SK-N-SH (cell line): ENCODE data around the gene NRF1.

Experiments
- FOXM1 ChIP-seq: IDR thresholded peaks from 2 replicates; pipeline ENCODE4 v1.4.0; 2012; ENCODE audit warnings: low read depth, mild to moderate bottlenecking
- SMC3 ChIP-seq: IDR thresholded peaks from 2 replicates; pipeline ENCODE4 v1.6.1; 2012; ENCODE audit warnings: low read depth, low read length, improper control_type of control experiment
- TF ChIP-seq, protein P1 (sequence below): fragments of 200-600 bp; sonication (generic); IDR thresholded peaks from 2 replicates; pipeline ENCODE4 v1.6.1; 2017; ENCODE audit warnings: antibody characterized with exemption, mild to moderate bottlenecking, moderate library complexity
- TF ChIP-seq, protein P2 (sequence below): IDR thresholded peaks from 2 replicates; pipeline ENCODE4 v1.6.1; 2012; ENCODE audit warnings: mild to moderate bottlenecking, low read depth, low read length, moderate library complexity

DNA sequence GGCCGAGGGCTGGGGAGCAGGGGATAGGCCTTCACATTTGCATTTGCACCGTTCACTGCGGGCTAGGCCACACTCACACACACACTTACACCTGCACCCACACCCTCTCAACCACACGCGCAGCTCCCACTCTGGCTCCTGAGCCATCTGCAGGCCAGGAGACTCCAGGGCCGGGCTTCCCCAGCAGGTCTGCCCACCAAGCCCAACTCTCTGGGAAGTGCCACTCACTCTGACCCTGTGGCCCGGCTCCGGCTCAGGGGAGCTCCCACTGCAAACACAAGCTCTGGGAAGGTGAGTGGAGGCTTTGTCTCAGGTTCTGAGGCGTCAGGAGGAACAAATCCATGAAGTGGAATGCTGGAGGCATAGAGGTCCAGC, 157.9 kb downstream of the NRF1 start:
- TF ChIP-seq, protein P1, sequence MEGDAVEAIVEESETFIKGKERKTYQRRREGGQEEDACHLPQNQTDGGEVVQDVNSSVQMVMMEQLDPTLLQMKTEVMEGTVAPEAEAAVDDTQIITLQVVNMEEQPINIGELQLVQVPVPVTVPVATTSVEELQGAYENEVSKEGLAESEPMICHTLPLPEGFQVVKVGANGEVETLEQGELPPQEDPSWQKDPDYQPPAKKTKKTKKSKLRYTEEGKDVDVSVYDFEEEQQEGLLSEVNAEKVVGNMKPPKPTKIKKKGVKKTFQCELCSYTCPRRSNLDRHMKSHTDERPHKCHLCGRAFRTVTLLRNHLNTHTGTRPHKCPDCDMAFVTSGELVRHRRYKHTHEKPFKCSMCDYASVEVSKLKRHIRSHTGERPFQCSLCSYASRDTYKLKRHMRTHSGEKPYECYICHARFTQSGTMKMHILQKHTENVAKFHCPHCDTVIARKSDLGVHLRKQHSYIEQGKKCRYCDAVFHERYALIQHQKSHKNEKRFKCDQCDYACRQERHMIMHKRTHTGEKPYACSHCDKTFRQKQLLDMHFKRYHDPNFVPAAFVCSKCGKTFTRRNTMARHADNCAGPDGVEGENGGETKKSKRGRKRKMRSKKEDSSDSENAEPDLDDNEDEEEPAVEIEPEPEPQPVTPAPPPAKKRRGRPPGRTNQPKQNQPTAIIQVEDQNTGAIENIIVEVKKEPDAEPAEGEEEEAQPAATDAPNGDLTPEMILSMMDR, result no peak
- TF ChIP-seq FOXM1 (no peak), SMC3 (no peak)
- TF ChIP-seq, protein P2, sequence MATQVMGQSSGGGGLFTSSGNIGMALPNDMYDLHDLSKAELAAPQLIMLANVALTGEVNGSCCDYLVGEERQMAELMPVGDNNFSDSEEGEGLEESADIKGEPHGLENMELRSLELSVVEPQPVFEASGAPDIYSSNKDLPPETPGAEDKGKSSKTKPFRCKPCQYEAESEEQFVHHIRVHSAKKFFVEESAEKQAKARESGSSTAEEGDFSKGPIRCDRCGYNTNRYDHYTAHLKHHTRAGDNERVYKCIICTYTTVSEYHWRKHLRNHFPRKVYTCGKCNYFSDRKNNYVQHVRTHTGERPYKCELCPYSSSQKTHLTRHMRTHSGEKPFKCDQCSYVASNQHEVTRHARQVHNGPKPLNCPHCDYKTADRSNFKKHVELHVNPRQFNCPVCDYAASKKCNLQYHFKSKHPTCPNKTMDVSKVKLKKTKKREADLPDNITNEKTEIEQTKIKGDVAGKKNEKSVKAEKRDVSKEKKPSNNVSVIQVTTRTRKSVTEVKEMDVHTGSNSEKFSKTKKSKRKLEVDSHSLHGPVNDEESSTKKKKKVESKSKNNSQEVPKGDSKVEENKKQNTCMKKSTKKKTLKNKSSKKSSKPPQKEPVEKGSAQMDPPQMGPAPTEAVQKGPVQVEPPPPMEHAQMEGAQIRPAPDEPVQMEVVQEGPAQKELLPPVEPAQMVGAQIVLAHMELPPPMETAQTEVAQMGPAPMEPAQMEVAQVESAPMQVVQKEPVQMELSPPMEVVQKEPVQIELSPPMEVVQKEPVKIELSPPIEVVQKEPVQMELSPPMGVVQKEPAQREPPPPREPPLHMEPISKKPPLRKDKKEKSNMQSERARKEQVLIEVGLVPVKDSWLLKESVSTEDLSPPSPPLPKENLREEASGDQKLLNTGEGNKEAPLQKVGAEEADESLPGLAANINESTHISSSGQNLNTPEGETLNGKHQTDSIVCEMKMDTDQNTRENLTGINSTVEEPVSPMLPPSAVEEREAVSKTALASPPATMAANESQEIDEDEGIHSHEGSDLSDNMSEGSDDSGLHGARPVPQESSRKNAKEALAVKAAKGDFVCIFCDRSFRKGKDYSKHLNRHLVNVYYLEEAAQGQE, result no peak
